GM10847 (cell line): ENCODE measurements around the gene CD248.

ENCODE experiments used
- POLR2A ChIP-seq: IDR thresholded peaks from 2 replicates; pipeline ENCODE4 v1.6.1; 2011; ENCODE audit not compliant: insufficient read length; ENCODE audit errors: extremely low read depth

CD248 gene

DNA sequence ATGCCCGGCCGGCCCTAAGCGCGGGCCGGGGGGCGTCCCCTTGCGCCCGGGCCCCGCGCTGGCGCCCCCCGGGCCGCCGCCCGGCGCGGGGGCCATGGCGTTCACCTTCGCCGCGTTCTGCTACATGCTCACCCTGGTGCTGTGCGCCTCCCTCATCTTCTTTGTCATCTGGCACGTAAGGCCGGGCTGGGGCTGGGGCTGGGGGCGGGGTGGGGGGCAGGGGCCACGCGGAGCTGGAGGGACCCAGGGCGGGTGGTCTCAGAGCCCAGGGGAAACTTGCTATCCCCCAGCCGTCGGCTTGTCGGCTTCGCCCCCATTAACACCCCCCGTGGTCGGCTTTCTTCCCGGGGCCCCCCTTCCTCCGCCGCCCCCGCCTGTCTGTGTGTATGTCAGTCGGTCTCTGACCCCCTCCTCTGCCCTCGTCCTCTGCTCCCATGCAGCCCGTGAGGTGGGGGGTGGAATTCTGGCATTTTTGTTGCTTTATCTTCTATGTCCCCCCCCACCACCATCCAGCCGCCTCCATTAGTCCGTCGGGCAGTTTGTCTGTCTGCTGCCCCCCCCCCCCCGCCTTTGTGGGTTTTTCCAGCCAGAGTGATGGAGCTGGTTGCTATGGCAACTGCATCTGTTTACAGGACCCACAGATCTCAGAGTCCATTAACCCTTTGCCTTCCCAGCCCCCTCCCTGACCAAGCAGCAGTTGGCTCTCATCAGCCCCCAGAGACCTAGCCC, 38.3 kb downstream of the CD248 start:
- TF ChIP-seq POLR2A = no peak

DNA sequence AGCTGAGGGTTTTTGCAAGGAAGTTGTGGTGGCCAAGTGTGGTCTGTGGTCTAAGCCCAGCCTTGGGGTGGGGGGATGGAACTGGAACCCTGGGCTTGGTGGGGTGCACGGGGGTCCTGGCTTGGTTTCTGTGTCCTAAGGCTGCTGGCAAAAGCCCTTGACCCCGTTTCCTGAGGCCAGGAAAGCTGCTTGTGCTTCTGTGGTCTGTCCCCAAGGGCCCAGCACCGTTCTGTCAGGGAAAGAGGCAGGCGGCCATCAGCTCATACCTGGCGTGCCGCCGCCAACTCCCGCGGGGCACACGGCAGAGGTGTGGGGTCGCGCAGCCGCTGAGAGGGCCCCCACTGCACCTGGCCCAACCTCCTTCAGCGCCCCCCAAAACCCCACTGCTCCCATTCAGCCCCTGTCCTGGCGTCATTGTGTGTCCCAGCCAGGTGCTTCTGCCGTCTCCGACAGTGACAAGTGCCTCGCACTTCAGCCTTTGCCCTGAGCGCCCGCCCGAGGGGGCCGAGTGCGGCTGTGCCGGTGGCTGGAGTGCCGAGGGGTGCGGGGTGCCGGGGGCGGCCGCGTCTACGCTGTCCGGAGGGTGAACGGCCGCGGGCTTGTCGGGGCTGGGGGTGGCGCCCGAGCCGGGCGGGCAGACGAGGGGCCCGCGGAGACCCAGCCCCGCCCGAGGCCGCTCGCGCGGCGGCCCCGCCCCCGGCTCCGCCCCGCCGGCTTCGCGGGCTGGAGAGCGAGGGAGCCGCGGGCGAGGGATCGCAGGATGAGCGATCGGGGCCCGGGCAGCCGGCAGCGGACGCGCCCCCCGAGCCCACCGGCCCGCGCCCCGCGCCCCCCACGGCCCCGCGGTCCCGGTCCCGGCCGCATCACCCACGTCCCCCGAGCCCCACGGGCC, 39.1 kb downstream of the CD248 start, which contains the start of gene CNIH2:
CNIH2 (plus strand) TSS at position 705 of the 892 bp plus-strand sequence. CDS start 282 bp downstream, outside the sequence.
- no peak for TF ChIP-seq POLR2A

DNA sequence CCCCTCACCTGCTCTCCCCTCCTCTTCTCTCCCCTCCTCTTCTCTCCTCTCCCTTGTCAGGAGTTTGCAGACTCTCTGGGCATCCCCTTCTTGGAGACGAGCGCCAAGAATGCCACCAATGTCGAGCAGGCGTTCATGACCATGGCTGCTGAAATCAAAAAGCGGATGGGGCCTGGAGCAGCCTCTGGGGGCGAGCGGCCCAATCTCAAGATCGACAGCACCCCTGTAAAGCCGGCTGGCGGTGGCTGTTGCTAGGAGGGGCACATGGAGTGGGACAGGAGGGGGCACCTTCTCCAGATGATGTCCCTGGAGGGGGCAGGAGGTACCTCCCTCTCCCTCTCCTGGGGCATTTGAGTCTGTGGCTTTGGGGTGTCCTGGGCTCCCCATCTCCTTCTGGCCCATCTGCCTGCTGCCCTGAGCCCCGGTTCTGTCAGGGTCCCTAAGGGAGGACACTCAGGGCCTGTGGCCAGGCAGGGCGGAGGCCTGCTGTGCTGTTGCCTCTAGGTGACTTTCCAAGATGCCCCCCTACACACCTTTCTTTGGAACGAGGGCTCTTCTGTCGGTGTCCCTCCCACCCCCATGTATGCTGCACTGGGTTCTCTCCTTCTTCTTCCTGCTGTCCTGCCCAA, 40.7 kb downstream of the CD248 start:
- no peak for TF ChIP-seq POLR2A

DNA sequence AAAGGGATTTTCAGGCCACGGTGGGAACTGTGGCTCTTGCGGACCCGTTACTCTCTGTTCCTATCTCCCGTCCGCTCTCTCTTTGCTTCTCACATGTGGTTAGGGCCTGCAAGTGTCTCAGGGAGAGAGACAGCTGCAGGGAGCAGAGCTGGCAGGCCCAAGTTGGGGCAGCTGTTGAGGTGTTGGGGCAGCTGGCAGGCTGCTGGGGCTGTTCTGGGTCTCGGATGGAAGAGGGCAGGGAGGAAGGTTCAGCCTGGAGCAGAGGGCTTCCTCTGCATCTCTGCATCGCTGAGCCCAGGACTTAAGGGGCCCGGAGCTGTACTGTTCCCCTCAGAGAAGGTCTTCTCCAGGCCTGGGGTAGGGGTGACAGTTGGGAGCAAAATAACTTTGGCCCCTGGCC, 41.4 kb downstream of the CD248 start:
- TF ChIP-seq POLR2A = no peak

GRCh38 chr11:66274219-66274618, 42.6 kb downstream of the CD248 start:
- TF ChIP-seq POLR2A = no peak

DNA sequence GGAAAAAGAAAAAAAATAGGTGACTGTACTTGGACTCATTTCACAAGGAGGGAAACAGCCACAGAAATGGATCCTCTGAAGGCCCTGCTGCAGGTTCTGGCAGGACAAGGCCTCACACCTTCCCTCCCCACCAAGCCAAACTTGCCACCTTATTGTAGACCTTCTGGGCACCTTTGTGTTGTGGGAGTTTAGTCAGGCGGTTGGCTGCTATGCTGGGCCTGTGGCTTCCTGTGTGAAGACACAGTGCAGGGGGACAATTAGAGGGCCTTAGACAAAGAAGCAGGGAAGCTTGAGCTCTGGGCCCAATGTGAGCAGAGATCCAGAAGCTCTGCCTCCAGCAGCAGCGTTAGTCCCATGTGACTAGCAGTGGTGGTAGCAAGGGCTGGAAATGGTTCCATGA, 44.2 kb downstream of the CD248 start:
- TF ChIP-seq POLR2A = no peak

- TF ChIP-seq POLR2A = no peak
These were observed 45.0 kb downstream of the CD248 start for GRCh38 chr11:66271816-66272215.

GRCh38 chr11:66268952-66269905, 47.6 kb downstream of the CD248 start:
- no peak for TF ChIP-seq POLR2A

DNA sequence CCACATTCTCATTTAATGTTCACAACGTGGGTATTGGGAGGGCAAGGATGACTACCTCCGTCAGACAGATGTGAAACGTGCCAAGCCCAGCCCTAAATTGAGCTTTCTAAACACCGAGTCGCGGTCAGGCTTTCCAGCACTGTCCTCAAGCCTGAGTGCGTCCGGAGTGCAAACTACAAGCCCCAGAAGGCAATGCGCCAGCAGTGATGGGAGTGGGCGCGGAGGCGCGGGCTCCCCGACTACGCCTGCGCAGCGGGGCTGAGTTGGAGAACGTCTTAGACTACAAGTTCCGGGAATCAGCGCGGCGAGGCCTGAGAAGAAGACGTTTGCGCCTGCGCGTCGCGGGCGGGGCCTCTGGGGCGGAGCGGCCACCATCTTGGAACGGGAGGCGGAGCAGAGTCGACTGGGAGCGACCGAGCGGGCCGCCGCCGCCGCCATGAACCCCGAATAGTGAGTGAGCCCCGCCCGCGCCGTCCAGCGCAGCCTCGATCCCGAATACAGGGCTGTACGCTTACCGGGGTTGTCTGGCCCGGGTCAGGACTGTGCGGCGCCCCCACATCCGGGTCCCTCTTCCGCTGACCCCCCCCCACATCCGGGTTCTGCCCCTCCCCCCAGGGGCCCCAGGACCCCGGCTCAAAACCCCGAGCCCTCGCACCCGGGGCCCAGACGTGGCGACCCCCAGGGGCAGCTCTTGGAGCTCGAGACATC, 48.4 kb downstream of the CD248 start, which contains the start of gene RAB1B:
RAB1B (plus strand) TSS at position 396 of the 708 bp plus-strand sequence; CDS start at position 437, 41 bp downstream.
- TF ChIP-seq POLR2A = peak; percentile 47

- TF ChIP-seq POLR2A = peak; percentile 34
These were observed 49.2 kb downstream of the CD248 start for GRCh38 chr11:66267379-66268243.

- TF ChIP-seq POLR2A = no peak
These were observed 49.8 kb downstream of the CD248 start for GRCh38 chr11:66267039-66267378.

- TF ChIP-seq POLR2A = no peak
These were observed 50.3 kb downstream of the CD248 start for GRCh38 chr11:66266378-66267038.
